Upper lobe of left lung (tissue), 4 donors: ENCODE data around the gene FAM181A.

ENCODE experiments used
- CTCF ChIP-seq, 6 experiments: fragments of 450-650 bp in 4 of 6; fragments of 200-600 bp in 2 of 6; sonication (generic) in 2 of 6; IDR thresholded peaks; one replicate each; pipeline ENCODE4 v1.5.1; 2016 to 2019; ENCODE audit warnings: antibody characterized with exemption in 6 of 6
- POLR2A ChIP-seq, 4 donors: fragments of 450-650 bp; IDR thresholded peaks; one replicate each; pipeline ENCODE4 v1.5.1; 2016 to 2017; ENCODE audit warnings: antibody characterized with exemption in 4 of 4, mild to moderate bottlenecking in 2 of 4
- POLR2AphosphoS5 ChIP-seq, 2 donors: sonication (generic); formaldehyde crosslinking; IDR thresholded peaks; one replicate each; pipeline ENCODE4 v1.5.1; 2017; ENCODE audit warnings: antibody characterized with exemption in 2 of 2

GRCh38 chr14:93944348-93945069 lies 17.4 kb downstream of the FAM181A start:
- no peak for TF ChIP-seq POLR2A (IDR thresholded peaks at IDR 0.05)
- TF ChIP-seq CTCF (IDR thresholded peaks at IDR 0.05) = no peak
- no peak for TF ChIP-seq POLR2AphosphoS5 (IDR thresholded peaks at IDR 0.05)
